Neural cell (in vitro differentiated cells): Measurements from ENCODE around the gene FBXO42. TPM values are rescaled to one million over a fixed set of nuclear protein-coding genes. Genes with fewer than 3 reads are reported as not detected.

Experiments
- H2AFZ ChIP-seq: fragments of 200-600, 300-800 bp; sonication (generic), shearing (Covaris generic); 2 replicates; pipeline ENCODE4 v1.6.0; 2014; ENCODE audit warnings: low read depth, mild to moderate bottlenecking, antibody characterized with exemption, low read length, moderate library complexity
- H3F3A ChIP-seq: fragments of 200-600 bp; shearing (Covaris generic); 2 replicates; pipeline ENCODE4 v1.6.1; 2016; ENCODE audit warnings: mild to moderate bottlenecking, moderate library complexity, mixed read lengths, antibody characterized with exemption, low read length; ENCODE audit not compliant: insufficient read depth, poor library complexity, severe bottlenecking
- H3K27ac ChIP-seq: fragments of 200-600, 300-800 bp; sonication (generic), shearing (Covaris generic); 2 replicates; pipeline ENCODE4 v1.5.1; 2014; ENCODE audit warnings: mild to moderate bottlenecking, low read length, moderate library complexity
- H3K27me3 ChIP-seq: fragments of 300-800, 200-600 bp; sonication (generic), shearing (Covaris generic); 2 replicates; pipeline ENCODE4 v1.6.0; 2014; ENCODE audit warnings: mild to moderate bottlenecking, low read depth, low read length, moderate library complexity; ENCODE audit not compliant: insufficient read depth
- H3K36me3 ChIP-seq: fragments of 300-800, 200-600 bp; sonication (generic), shearing (Covaris generic); 2 replicates; pipeline ENCODE4 v1.5.1; 2014; ENCODE audit warnings: mild to moderate bottlenecking, antibody characterized with exemption, low read length, moderate library complexity; ENCODE audit not compliant: insufficient read depth
- H3K4me2 ChIP-seq: fragments of 300-800, 200-600 bp; sonication (generic), shearing (Covaris generic); 2 replicates; pipeline ENCODE4 v1.6.0; 2014; ENCODE audit warnings: mild to moderate bottlenecking, low read length
- H3K4me3 ChIP-seq: fragments of 300-800, 200-600 bp; sonication (generic), shearing (Covaris generic); 2 replicates; pipeline ENCODE4 v1.5.1; 2014; ENCODE audit warnings: mild to moderate bottlenecking, low read length, moderate library complexity
- H3K79me2 ChIP-seq: fragments of 200-600 bp; shearing (Covaris generic); replicated peaks from 2 replicates; pipeline ENCODE4 v1.6.0; 2014; ENCODE audit warnings: mild to moderate bottlenecking, low read length, moderate library complexity; ENCODE audit not compliant: insufficient read depth
- H3K9ac ChIP-seq: fragments of 300-800, 200-600 bp; sonication (generic), shearing (Covaris generic); 2 replicates; pipeline ENCODE4 v1.6.1; 2016; ENCODE audit warnings: mild to moderate bottlenecking, low read length, mixed read lengths
- H3K9me2 ChIP-seq: fragments of 200-600 bp; shearing (Covaris generic); 2 replicates; pipeline ENCODE4 v1.6.1; 2016; ENCODE audit warnings: mild to moderate bottlenecking, low read length, mixed read lengths; ENCODE audit not compliant: insufficient read depth
- H3K9me3 ChIP-seq: fragments of 200-600, 300-800 bp; sonication (generic), shearing (Covaris generic); 2 replicates; pipeline ENCODE4 v1.6.1; 2016; ENCODE audit warnings: mild to moderate bottlenecking, mixed run types, low read length, moderate library complexity, mixed read lengths
- H4K20me1 ChIP-seq: fragments of 200-600 bp; shearing (Covaris generic); 2 replicates; pipeline ENCODE4 v1.6.1; 2016; ENCODE audit warnings: mild to moderate bottlenecking, mixed run types; ENCODE audit not compliant: insufficient read depth
- CTCF ChIP-seq: fragments of 450-650 bp; IDR thresholded peaks from 2 replicates; pipeline ENCODE4 v1.5.1; 2014; ENCODE audit warnings: antibody characterized with exemption, mild to moderate bottlenecking, moderate library complexity; ENCODE audit not compliant: poor library complexity, severe bottlenecking
- EP300 ChIP-seq: fragments of 450-650 bp; conservative IDR thresholded peaks from 2 replicates; pipeline ENCODE4 v1.6.1; 2014; ENCODE audit warnings: antibody characterized with exemption, mild to moderate bottlenecking, moderate library complexity; ENCODE audit not compliant: poor library complexity, severe bottlenecking
- EZH2 ChIP-seq: fragments of 200-600, 300-800 bp; shearing (Covaris generic), sonication (generic); IDR thresholded peaks from 2 replicates; pipeline ENCODE4 v1.6.1; 2014; ENCODE audit warnings: antibody characterized with exemption, low read length, borderline replicate concordance, mild to moderate bottlenecking; ENCODE audit not compliant: insufficient read depth, poor library complexity, severe bottlenecking
- MXI1 ChIP-seq: fragments of 450-650 bp; conservative IDR thresholded peaks from 2 replicates; pipeline ENCODE4 v1.6.1; 2014; ENCODE audit warnings: antibody characterized with exemption, mild to moderate bottlenecking; ENCODE audit not compliant: poor library complexity, severe bottlenecking
- POLR2AphosphoS5 ChIP-seq: IDR thresholded peaks from 2 replicates; pipeline ENCODE4 v1.6.1; 2012
- RAD21 ChIP-seq: fragments of 450-650 bp; conservative IDR thresholded peaks from 2 replicates; pipeline ENCODE4 v1.6.1; 2014; ENCODE audit warnings: antibody characterized with exemption, mild to moderate bottlenecking, moderate library complexity
- REST ChIP-seq: IDR thresholded peaks from 2 replicates; pipeline ENCODE4 v1.6.1; 2012; ENCODE audit warnings: borderline replicate concordance
- SMC3 ChIP-seq: fragments of 450-650 bp; conservative IDR thresholded peaks from 2 replicates; pipeline ENCODE4 v1.6.1; 2014; ENCODE audit warnings: antibody characterized with exemption, mild to moderate bottlenecking, moderate library complexity; ENCODE audit not compliant: poor library complexity
- TAF1 ChIP-seq: IDR thresholded peaks from 2 replicates; pipeline ENCODE4 v1.6.1; 2012; ENCODE audit warnings: low read depth
- polyA plus RNA-seq: library from polyadenylated mRNA; depleted of rRNA; stranded (reverse); fragments of >200 nt; gene quantifications from 2 replicates; pipeline ENCODE4 v1.2.3, GENCODE V29; 2014

Gene FBXO42
- polyA plus RNA-seq, 1 donor from 2014 or later: 30.1 TPM

- TF ChIP-seq REST (no peak), RAD21 (no peak), POLR2AphosphoS5 (no peak), EP300 (no peak), EZH2 (no peak), SMC3 (no peak), MXI1 (no peak), TAF1 (no peak), CTCF (no peak)
- Histone ChIP-seq H3K79me2 (no peaks in the 10 kb centered on the region), H3K4me3 (no peak overlapping the region), H3F3A (no peaks in the 10 kb centered on the region), H3K9ac (no peak overlapping the region), H3K27me3 (peaks cover 24% of the 10 kb centered on the region), H3K9me3 (no peaks in the 10 kb centered on the region), H3K27ac (no peak overlapping the region), H3K36me3 (no peaks in the 10 kb centered on the region), H3K9me2 (no peaks in the 10 kb centered on the region), H3K4me2 (no peak overlapping the region), H4K20me1 (no peaks in the 10 kb centered on the region), H2AFZ (no peak overlapping the region)
Observed at GRCh38 chr1:16219968-16220500, 132.2 kb downstream of the FBXO42 start.

- H3K4me3 ChIP-seq: no peak overlapping the region
Observed at GRCh38 chr1:16218674-16219071, 133.6 kb downstream of the FBXO42 start.

More at GRCh38 chr1:16218674-16219071, 133.6 kb downstream of the FBXO42 start:
- no peaks in the 10 kb centered on the region for H3F3A ChIP-seq
- H3K9me3 ChIP-seq: no peaks in the 10 kb centered on the region
- H3K4me2 ChIP-seq: no peak overlapping the region
- no peak for TF ChIP-seq REST
- H2AFZ ChIP-seq: no peak overlapping the region
- H3K9me2 ChIP-seq: no peaks in the 10 kb centered on the region
- H3K36me3 ChIP-seq: no peaks in the 10 kb centered on the region
- H3K27me3 ChIP-seq: peaks cover 24% of the 10 kb centered on the region
- no peak overlapping the region for H3K9ac ChIP-seq
- no peaks in the 10 kb centered on the region for H3K79me2 ChIP-seq
- no peaks in the 10 kb centered on the region for H4K20me1 ChIP-seq
- no peak overlapping the region for H3K27ac ChIP-seq
